Esophagus squamous epithelium (tissue), 4 donors: ENCODE measurements around the gene CYCS.

Experiments used
- CTCF ChIP-seq, 6 experiments: fragments of 450-650 bp in 4 of 6; fragments of 200-600 bp in 2 of 6; sonication (generic) in 2 of 6; IDR thresholded peaks; one replicate each; pipeline ENCODE4 v1.5.1; 2016 to 2019; ENCODE audit warnings: antibody characterized with exemption in 6 of 6, mild to moderate bottlenecking in 4 of 6, moderate library complexity in 4 of 6
- POLR2A ChIP-seq, 4 donors: fragments of 450-650 bp; IDR thresholded peaks; one replicate each; pipeline ENCODE4 v1.6.1; 2017; ENCODE audit warnings: antibody characterized with exemption in 4 of 4, mild to moderate bottlenecking in 4 of 4, moderate library complexity in 3 of 4

GRCh38 chr7:25158966-25159365 is 33.9 kb upstream of the CYCS start:
- TF ChIP-seq CTCF (IDR thresholded peaks at IDR 0.05): no peak
- no peak for TF ChIP-seq POLR2A (IDR thresholded peaks at IDR 0.05)
